Bronchial epithelial cell (primary cell): ENCODE measurements around the gene HTR4. TPM values are rescaled to one million over a fixed set of nuclear protein-coding genes. Genes with fewer than 3 reads are reported as not detected.

Experiments used
- DNase-seq: peaks from one replicate; pipeline ENCODE4 v3.0.0-alpha.2; 2010; ENCODE audit warnings: low read depth
- FAIRE-seq: peaks from 2 replicates; lab custom pipeline; 2011; peaks lifted over from hg19 to GRCh38; lab: Jason Lieb, UNC
- H3K27me3 ChIP-seq: 2 replicates; pipeline ENCODE4 v1.5.1; 2011; ENCODE audit warnings: low read length; ENCODE audit not compliant: control insufficient read depth, insufficient read depth
- H3K36me3 ChIP-seq: 2 replicates; pipeline ENCODE4 v1.5.1; 2011; ENCODE audit warnings: low read length; ENCODE audit not compliant: control insufficient read depth, insufficient read depth
- H3K4me3 ChIP-seq: 2 replicates; pipeline ENCODE4 v1.5.1; 2011; ENCODE audit warnings: mild to moderate bottlenecking, low read depth, low read length, control low read depth
- total RNA-seq: library from RNA; depleted of rRNA; stranded (reverse); fragments of >200 nt; gene quantifications from 2 replicates; pipeline ENCODE4 v1.2.1, GENCODE V29; 2014
- TF ChIP-seq, protein P1 (sequence below): IDR thresholded peaks from 2 replicates; pipeline ENCODE4 v1.5.1; 2011; ENCODE audit warnings: mild to moderate bottlenecking, moderate library complexity, low read length, control low read depth, inconsistent platforms; ENCODE audit not compliant: insufficient read depth, severe bottlenecking

HTR4 gene
- total RNA-seq, 1 donor from 2014 or later: not detected

DNA sequence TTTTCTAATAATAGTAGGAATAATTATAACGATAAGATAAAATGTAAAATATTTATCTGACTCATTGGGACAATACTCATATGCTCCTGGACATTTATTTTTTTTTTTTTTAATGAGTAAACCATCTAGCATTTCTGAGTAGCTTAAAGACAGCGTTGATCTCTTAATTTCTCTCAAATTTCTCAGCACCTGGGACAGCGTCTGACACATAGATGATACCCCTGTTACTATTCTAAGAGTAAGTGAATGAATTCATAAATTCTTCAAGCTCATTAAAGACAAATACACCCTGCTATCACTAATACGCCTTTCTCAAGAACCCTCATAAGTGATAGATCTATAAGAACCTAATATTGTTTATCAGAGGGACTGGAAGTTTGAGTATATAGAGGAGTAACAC is 12.0 kb upstream of the HTR4 start:
- H3K27me3 ChIP-seq: peaks cover 3% of the 10 kb centered on the region
- TF ChIP-seq, protein P1, sequence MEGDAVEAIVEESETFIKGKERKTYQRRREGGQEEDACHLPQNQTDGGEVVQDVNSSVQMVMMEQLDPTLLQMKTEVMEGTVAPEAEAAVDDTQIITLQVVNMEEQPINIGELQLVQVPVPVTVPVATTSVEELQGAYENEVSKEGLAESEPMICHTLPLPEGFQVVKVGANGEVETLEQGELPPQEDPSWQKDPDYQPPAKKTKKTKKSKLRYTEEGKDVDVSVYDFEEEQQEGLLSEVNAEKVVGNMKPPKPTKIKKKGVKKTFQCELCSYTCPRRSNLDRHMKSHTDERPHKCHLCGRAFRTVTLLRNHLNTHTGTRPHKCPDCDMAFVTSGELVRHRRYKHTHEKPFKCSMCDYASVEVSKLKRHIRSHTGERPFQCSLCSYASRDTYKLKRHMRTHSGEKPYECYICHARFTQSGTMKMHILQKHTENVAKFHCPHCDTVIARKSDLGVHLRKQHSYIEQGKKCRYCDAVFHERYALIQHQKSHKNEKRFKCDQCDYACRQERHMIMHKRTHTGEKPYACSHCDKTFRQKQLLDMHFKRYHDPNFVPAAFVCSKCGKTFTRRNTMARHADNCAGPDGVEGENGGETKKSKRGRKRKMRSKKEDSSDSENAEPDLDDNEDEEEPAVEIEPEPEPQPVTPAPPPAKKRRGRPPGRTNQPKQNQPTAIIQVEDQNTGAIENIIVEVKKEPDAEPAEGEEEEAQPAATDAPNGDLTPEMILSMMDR: no peak
- no peak for FAIRE-seq
- H3K36me3 ChIP-seq: no peaks in the 10 kb centered on the region
- no peak for DNase-seq
- no peak overlapping the region for H3K4me3 ChIP-seq

DNA sequence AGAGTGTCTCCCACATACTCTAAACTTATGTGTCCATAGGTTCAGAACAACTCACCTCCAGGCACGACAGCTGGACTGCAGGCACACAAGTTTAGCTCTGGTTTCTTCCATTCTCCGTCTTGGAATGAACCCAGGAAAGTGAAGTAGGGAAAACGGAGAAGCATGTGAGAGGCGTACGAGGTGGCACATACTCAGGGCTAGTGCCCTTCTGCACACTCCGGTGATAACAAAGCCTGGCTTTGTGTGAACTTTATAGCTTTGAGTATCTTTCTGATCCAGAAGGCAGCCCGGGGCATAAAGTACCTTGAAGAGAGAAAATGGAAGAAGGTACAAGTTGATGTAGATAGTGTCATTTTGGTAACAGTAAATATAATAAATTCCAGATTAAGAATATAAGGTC is 11.1 kb upstream of the HTR4 start:
- peaks cover 6% of the 10 kb centered on the region for H3K27me3 ChIP-seq
- TF ChIP-seq, protein P1: no peak
- peak; percentile 75 for FAIRE-seq

DNA sequence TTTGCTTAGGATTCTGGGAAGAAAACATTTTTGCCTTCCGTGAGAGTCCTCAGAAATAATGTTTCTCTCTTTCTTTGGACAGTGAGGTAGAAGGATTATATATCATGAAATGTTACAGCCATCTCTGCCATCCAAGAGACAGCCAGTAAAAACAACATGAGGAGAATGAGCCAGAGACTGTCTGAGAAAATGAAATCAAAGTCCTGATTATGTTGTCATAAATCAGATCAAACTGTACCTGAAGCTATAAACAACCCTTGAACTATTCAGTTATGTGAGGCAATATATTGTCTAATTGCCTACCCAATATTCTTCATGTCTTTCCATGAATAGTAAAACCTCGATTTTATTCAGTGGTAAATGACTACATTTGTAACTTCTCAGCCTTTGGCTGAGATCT is 9.2 kb upstream of the HTR4 start:
- DNase-seq: no peak
- Histone ChIP-seq H3K36me3 (no peaks in the 10 kb centered on the region), H3K4me3 (no peak overlapping the region), H3K27me3 (peaks cover 16% of the 10 kb centered on the region)
- TF ChIP-seq, protein P1: no peak
- FAIRE-seq: no peak

More for the DNA sequence above, 11.1 kb upstream of the HTR4 start:
- no peak for DNase-seq
- no peaks in the 10 kb centered on the region for H3K36me3 ChIP-seq
- no peak overlapping the region for H3K4me3 ChIP-seq

DNA sequence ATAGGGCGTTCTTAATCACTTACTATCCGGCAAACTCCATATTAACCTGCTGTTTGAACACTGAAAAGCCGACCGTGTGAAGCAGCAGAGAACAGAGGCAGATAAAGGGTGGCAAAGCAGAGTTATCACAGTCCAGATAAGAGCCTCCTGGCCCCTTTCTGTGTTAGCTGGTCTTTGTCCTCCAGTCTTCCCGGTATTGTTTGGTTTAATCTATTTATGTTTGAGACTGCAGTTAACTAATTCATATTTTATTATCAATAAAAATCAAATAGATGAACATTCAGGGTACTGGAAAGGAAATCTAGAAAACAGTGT is 6.0 kb upstream of the HTR4 start:
- no peak overlapping the region for H3K4me3 ChIP-seq
- TF ChIP-seq, protein P1: no peak
- peaks cover 23% of the 10 kb centered on the region for H3K27me3 ChIP-seq
- FAIRE-seq: no peak
- no peak for DNase-seq
- no peaks in the 10 kb centered on the region for H3K36me3 ChIP-seq

DNA sequence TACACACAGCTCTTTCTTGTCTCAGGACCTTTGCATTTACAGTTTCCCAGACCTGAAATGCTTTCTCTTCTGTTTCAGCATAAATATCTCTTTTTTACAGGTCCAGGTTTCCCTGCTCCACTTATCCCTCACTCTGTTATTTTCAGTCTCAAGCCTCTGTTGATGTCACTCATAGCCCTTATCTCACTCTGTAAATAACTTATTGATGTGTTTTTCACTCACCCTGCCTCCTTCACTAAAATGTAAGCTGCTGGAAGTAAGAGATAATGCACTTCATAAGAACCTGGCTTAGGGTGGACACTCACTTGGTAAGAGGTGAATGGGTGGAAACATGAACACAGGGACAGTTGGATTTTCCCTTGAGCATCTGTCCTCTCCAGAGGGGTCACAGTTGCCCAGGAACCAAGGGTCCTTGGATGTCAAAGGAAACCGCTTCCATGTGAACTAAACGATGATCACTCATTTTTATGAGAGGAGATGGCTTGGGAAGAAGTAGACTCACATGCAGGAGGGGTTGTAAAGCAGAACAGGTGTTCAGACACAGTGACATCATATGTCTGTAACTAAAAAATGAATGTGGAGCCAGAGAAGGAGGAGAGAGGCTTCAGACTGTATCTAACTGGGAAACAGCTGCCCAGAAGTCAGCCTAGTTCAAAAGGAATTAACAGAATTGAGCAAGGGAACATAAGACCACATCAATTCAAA is 5.5 kb upstream of the HTR4 start:
- TF ChIP-seq, protein P1: no peak
- Histone ChIP-seq H3K36me3 (no peaks in the 10 kb centered on the region), H3K27me3 (peaks cover 23% of the 10 kb centered on the region), H3K4me3 (no peak overlapping the region)
- FAIRE-seq (no peak), DNase-seq (no peak)
